ENCODE measurements around the gene ERC2. TPM values are rescaled to one million over a fixed set of nuclear protein-coding genes. Genes with fewer than 3 reads are reported as not detected.

ERC2 gene
- total and polyA plus RNA-seq, 11 donors: 0.16 to 3.8 (median 1.6) TPM

- no peak for DNase-seq
- H3K9me3 ChIP-seq: no peaks in the 10 kb centered on the region
- no peaks in the 10 kb centered on the region for H3K36me3 ChIP-seq
- H3K27ac ChIP-seq: no peak overlapping the region
- H3K27me3 ChIP-seq: peaks cover 0 to 12% (median 0%) of the 10 kb centered on the region in 9 donors
- H3K4me3 ChIP-seq: no peak overlapping the region
- intact Hi-C loops (cut with DNase I): no loop called here
- no peaks in the 10 kb centered on the region for H3K4me1 ChIP-seq
- 32 to 77% (median 60%) methylated on average over 2 of the region's 2 CpGs for WGBS, 4 donors
- TF ChIP-seq POLR2A (IDR thresholded peaks at IDR 0.05) (no peak), CTCF (IDR thresholded peaks at IDR 0.05) (no peak)
- no peak for ATAC-seq
These were observed 586.3 kb downstream of the ERC2 start for GRCh38 chr3:55882006-55882405.

GRCh38 chr3:55880357-55880756 lies 587.9 kb downstream of the ERC2 start:
- ATAC-seq (no peak), DNase-seq (no peak)
- Histone ChIP-seq H3K36me3 (no peaks in the 10 kb centered on the region), H3K9me3 (no peaks in the 10 kb centered on the region), H3K27ac (no peak overlapping the region), H3K4me3 (no peak overlapping the region), H3K27me3 (peaks cover 0 to 16% (median 0%) of the 10 kb centered on the region in 9 donors), H3K4me1 (no peaks in the 10 kb centered on the region)
- intact Hi-C loops (cut with DNase I): no loop called here
- TF ChIP-seq CTCF (IDR thresholded peaks at IDR 0.05): no peak
- no peak for TF ChIP-seq POLR2A (IDR thresholded peaks at IDR 0.05)

- Histone ChIP-seq H3K9me3 (no peaks in the 10 kb centered on the region), H3K27me3 (peaks cover 0 to 16% (median 0%) of the 10 kb centered on the region in 9 donors), H3K4me1 (no peaks in the 10 kb centered on the region), H3K36me3 (no peaks in the 10 kb centered on the region), H3K27ac (no peak overlapping the region), H3K4me3 (no peak overlapping the region)
- ATAC-seq (no peak), DNase-seq (no peak)
- intact Hi-C loops (cut with DNase I): loop anchor here in 1 of 10 donors (10.0 kb wide), 1 partner anchor 65 kb away; no protein-coding TSS in a partner anchor
- TF ChIP-seq POLR2A (IDR thresholded peaks at IDR 0.05) (no peak), CTCF (IDR thresholded peaks at IDR 0.05) (no peak)
- 39 to 58% (median 52%) methylated on average over 2 of the region's 2 CpGs for WGBS, 4 donors
These were observed 588.4 kb downstream of the ERC2 start for GRCh38 chr3:55879901-55880331.

GRCh38 chr3:55877703-55878102 lies 590.6 kb downstream of the ERC2 start:
- H3K36me3 ChIP-seq: no peaks in the 10 kb centered on the region
- intact Hi-C loops (cut with DNase I): loop anchor here in 1 of 10 donors (10.0 kb wide), 1 partner anchor 63 kb away; no protein-coding TSS in a partner anchor
- H3K9me3 ChIP-seq: no peaks in the 10 kb centered on the region
- 74 to 79% (median 78%) methylated on average over 4 of the region's 4 CpGs for whole genome bisulfite sequencing, 4 donors
- TF ChIP-seq CTCF (IDR thresholded peaks at IDR 0.05) (no peak), POLR2A (IDR thresholded peaks at IDR 0.05) (no peak)
- no peak for DNase-seq
- H3K4me3 ChIP-seq: no peak overlapping the region
- ATAC-seq: no peak
- H3K4me1 ChIP-seq: no peaks in the 10 kb centered on the region
- H3K27ac ChIP-seq: no peak overlapping the region
- peaks cover 0 to 14% (median 0%) of the 10 kb centered on the region in 9 donors for H3K27me3 ChIP-seq

Data from heart left ventricle (tissue), 16 donors.